HG03066 (cell line): ENCODE data around the gene LRP2.
"Not testable (repeated sequence)": the region's sequence is repeated elsewhere in the genome, so short reads cannot be mapped to it uniquely, and the experiment has no call there.

ENCODE experiments used
- ATAC-seq: cut with Tn5 transposase; IDR thresholded peaks from one replicate; pipeline ENCODE4 v1.9.1; 2021; ENCODE audit warnings: low read depth; ENCODE audit not compliant: unreplicated experiment

LRP2 gene

GRCh38 chr2:169136885-169137534 is 225.3 kb downstream of the LRP2 start:
- no peak for ATAC-seq

- ATAC-seq: not testable (repeated sequence)
These were observed 225.9 kb downstream of the LRP2 start for GRCh38 chr2:169136428-169136827.

- not testable (repeated sequence) for ATAC-seq
These were observed 228.1 kb downstream of the LRP2 start for GRCh38 chr2:169134272-169134671.

DNA sequence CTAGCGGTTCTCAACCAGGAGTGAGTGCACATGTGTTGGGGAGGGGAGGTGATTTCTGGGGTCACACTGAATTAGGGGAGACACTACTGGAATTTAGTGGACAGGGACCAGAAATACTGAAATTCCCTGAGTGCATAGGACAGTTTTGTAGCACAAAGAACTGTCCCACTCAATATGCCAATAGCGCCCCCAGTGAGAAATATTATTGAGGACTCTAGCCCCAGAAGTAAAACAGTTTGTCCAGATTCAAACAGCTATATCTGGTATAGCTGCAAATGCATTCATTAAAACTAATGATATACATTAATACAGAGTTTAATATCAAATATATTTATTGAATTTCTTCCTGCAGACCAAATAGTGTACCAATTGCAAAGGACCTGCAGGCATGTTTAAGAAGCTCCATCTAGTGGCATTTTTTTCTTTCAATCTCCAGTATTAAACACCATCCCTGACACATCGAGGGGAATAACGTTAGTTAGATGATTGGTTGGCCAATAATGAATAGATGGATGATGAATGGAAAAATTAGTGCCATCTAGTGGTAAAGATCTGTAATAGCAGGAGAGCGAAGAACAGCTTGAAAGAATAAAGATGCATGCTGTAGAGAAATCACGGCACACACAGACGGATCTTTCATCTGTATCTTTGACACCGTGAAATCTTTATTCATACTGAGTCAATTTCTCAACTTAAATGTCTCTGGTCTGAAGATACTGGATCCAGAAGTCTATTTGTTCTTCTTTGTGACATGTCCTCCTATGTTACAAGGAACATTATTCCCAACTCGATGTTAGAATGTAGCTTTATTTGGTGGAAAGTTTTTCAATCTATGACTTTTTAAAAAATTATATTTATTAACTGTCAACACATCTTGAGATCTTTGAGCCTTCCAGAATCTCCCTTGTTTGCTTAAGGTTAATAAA is 230.5 kb downstream of the LRP2 start:
- ATAC-seq: no peak

- ATAC-seq: no peak
These were observed 232.6 kb downstream of the LRP2 start for GRCh38 chr2:169129703-169130243.

DNA sequence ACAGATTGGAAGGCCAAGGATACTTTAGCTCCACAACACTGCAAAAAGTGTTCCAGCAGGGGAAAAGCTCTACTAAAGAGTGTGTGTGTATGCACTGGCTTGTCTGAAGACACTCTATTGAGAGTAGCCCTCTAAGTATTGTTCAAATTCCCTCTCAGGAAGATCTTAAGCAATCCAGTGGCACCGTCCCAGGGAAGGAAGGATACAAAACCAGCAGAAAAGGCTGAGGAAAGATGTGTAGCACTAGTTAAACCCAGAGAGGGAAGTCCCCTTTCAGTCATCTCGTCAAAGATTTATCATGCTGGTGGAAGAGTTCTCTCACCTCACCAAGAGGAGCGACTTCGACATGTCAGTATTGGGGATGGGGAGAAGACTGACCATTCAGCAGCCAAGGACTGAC is 242.5 kb downstream of the LRP2 start:
- ATAC-seq: no peak

- no peak for ATAC-seq
These were observed 243.1 kb downstream of the LRP2 start for GRCh38 chr2:169119123-169119760.

DNA sequence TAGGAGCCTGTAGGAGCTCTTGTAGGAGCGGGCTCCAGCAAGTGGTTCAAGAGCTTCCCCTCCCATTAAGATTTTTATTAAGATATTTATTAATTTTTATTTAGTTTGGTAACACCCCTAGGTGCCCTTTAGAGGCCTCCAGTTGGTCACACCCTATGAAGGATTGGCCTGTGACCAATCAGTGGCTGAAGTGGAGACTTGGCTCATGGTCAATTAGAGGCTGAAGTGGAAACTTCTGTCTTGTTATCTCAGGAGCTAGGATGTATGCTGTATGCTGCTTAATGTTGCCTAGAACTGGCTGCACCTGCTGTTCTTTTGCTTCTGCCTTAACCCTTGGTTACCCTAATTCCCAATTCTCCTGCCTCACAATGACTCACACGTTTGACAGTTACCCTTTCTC is 244.3 kb downstream of the LRP2 start:
- ATAC-seq: no peak

GRCh38 chr2:169116993-169117392 is 245.3 kb downstream of the LRP2 start:
- no peak for ATAC-seq

DNA sequence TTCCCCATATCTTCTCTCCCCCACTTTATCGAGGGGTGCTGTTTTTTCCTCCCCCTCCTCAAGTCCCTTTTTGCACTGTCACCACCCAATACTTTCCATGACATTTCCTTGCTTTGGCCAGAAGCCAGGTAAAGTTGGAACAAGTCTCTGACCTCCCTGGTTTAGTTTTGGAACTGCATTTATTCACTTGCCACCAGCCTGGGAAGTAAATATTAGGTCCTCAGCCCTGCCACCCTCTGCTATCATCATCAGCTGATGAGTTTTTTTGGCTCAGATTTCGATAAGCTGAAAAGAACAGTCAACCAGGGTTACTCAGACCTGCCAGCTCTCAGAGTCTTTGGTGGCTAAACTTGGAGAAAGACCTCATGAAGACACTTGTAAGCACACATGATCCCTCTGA is 246.0 kb downstream of the LRP2 start:
- no peak for ATAC-seq

DNA sequence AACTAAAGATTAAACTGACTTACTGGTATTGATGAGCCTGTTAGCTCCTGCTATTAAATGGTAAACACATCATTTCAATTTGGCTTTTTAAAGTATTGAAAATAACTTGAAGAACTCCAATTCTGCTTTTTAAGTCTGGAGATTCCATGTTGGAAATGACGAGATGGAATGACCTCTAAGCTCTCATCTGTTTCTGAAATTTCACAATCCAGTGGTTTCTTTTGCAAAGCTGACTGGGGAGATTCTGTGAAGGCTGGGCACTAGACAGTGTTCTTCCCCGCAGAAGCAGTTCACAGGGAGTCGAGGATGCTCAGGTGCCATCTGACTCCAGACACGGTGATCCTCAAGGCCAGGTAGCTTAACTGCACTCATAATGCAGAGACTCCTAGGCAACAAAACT is 248.3 kb downstream of the LRP2 start:
- ATAC-seq: no peak

DNA sequence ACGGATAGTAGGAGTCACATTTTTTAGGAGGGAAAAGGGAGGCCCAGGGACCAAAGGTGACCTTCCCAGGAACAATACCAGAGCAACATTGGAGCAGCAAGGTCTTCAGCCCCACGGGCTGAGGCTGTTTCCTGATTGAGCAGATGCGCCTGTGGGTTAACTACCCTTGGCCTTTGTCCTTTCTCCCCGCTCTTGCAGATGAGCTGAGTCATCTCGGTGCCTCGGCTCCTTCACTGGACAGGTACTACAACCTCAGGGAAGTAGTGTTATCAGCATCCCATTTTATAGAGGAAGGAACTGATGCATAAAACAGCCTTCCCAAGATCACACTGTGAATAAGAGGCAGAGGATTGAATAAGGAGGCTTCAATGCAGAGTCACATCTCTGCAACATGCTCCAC is 249.5 kb downstream of the LRP2 start:
- no peak for ATAC-seq

- ATAC-seq: no peak
These were observed 251.4 kb downstream of the LRP2 start for GRCh38 chr2:169110916-169111315.

DNA sequence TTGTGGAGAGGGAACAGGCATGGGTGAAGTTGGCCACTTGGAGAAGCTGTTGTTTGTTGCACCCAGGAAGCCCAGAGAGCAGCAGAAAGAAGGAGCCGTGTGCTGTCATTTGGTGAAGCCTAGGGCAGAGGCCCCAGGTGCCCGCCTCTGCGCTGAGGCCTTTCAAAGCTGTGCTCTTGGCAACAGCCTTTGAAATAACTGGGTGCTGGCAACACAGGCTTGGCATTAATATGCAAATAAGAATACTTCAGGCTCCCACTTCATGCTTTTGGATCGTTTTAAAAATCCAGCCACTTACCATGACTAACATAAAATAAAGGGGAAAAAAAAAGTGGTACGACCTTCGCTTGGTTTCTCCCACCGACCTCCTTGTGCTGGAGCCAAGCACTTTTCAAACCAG is 251.9 kb downstream of the LRP2 start:
- no peak for ATAC-seq

DNA sequence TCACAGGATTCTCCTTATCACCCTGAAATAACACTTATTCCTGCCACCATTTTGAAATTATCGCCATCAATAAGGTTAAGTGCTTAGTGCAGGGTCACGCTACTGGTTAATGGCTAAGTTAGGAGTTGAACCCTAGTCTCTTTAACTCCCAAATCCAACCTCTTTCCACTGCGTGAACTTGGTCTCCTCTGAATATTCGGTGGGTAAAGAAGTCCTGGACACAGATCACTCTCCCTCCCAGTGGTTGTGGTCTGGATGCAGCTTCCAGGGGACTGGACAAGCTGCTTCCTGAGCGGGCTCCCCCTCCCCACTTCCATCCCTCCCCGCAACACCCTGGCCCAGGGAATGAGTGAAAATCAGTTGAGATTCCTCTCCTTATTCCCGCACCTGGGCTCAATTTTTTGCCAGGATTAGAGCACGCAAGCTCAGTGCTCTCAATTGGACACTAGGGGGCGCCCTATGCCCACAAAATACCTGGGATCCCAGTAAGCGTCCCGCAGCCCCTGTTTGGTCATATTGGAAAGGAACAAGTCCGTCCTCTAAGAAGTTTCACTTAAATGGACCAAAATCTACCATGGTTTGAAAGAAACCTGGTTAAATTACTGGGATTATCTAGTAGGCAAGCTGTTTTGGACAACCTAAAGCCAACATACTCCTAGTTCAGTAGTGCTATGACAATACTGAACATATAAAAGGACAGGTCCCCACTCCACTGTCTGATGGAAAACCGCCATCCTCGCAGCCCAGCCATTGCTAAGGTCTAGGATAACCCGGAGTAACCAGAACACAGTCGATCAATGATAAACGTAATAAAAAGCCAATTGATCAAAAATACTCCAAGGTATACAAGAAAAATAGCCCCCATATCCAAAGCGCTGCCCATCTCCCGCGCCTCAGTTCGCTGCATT is 252.6 kb downstream of the LRP2 start:
- ATAC-seq: no peak

- no peak for ATAC-seq
These were observed 254.0 kb downstream of the LRP2 start for GRCh38 chr2:169108099-169108884.

DNA sequence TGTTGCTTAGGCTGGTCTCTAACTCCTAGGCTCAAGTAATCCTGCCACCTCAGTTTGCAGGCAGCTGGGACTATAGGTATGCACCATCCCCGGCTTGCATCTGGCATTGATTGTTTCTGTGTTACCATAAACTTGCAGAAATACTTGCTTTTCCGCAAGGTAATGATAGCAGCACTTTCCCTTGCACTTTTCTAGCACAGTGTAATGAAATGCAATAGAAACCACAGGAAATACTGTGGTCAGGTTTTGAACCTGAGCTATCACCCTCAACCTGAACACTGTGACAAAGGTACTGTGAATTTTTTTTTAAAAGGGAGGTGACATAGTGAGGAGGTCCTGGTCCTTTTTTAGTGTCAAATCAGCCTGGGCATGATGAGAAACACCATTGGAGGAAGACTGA is 254.7 kb downstream of the LRP2 start:
- peak; percentile 95 for ATAC-seq

DNA sequence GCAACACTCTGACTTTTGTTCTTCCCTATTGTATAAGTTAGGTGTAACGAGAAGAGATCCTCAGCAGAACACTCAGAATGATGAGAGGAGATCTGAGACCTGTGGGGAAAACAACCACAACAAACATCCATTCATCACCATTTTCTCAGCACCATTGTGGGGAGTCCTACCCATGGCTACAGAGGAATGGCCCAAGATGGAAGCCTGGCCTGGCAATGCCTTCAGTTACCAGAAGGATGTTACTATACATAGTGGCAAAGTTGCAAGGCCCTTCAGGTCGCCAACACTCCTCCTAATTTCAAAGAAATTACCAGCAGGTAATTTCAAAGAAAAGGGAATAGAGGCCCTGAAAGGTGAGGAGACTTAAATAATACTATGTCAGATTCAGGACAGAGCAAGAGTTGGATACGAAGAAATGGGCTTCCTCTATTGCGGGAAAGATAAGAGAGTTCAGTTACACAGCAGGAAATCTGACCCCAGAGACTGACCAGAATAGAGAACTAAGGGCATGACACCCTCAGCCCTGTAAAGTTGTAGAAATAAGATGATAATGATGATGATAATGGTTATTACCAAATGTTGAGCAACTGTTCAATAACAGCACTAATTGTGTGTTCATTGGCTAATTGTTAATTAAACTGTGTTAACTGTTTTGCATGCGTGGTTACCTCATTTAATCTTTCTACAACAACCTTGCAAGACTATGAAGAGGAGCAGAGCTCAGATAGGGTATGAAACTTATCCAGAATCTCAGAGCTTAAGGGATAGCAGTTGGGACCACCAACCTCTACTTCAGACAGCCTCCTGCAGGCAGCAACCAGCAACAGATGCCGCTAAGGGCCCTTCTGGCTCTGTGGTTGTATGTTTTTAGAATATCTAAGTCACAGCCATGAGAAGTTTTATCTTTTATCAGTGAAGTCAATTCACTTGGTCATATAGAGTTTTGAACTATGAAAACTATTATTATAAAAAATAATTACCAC is 255.5 kb downstream of the LRP2 start:
- ATAC-seq: no peak
